Measurements from ENCODE around the gene ADAMTSL2.

ADAMTSL2 gene

DNA sequence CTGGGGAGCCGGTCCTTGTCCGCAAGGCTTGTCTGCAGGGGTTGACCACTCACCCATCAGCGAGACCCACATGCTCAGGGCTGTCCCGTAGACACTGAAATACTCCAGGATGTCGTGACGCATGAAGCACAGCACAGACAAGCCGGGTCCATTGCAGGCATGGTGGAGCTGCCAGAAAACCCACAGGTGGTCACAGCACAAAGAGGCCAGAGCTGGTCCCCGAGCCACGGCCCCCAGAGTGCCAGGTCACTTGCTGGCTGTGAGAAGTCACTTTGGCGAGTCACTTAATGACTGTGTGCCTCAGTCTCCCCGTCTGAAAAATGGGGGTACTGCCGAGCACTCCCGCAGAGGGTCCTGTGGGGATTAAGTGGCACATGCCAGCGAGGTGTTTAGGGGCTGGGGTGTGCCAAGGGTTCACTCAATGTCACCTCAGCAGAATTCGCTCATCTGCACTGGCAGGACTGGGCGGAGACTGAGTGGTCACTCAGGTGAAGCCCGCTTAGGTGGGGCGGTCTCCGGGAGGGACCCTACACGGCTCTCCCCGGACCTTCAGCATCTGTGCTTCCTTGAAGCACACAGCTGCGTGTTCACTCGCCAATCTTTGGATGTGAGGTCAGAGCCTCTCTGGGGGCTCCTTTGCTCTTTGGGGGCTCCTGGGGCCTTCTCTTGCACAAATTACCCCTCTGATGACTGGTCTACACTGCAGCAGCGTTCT is 14.2 kb upstream of the ADAMTSL2 start:
- no peak overlapping the region for H3K4me3 ChIP-seq (ENCODE audit: low read depth, low read length)
- DNase-seq (ENCODE audit: low read depth), result no peak
- TF ChIP-seq, protein P1, sequence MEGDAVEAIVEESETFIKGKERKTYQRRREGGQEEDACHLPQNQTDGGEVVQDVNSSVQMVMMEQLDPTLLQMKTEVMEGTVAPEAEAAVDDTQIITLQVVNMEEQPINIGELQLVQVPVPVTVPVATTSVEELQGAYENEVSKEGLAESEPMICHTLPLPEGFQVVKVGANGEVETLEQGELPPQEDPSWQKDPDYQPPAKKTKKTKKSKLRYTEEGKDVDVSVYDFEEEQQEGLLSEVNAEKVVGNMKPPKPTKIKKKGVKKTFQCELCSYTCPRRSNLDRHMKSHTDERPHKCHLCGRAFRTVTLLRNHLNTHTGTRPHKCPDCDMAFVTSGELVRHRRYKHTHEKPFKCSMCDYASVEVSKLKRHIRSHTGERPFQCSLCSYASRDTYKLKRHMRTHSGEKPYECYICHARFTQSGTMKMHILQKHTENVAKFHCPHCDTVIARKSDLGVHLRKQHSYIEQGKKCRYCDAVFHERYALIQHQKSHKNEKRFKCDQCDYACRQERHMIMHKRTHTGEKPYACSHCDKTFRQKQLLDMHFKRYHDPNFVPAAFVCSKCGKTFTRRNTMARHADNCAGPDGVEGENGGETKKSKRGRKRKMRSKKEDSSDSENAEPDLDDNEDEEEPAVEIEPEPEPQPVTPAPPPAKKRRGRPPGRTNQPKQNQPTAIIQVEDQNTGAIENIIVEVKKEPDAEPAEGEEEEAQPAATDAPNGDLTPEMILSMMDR (conservative IDR thresholded peaks at IDR 0.05; ENCODE audit: low read depth, low read length), result no peak

DNA sequence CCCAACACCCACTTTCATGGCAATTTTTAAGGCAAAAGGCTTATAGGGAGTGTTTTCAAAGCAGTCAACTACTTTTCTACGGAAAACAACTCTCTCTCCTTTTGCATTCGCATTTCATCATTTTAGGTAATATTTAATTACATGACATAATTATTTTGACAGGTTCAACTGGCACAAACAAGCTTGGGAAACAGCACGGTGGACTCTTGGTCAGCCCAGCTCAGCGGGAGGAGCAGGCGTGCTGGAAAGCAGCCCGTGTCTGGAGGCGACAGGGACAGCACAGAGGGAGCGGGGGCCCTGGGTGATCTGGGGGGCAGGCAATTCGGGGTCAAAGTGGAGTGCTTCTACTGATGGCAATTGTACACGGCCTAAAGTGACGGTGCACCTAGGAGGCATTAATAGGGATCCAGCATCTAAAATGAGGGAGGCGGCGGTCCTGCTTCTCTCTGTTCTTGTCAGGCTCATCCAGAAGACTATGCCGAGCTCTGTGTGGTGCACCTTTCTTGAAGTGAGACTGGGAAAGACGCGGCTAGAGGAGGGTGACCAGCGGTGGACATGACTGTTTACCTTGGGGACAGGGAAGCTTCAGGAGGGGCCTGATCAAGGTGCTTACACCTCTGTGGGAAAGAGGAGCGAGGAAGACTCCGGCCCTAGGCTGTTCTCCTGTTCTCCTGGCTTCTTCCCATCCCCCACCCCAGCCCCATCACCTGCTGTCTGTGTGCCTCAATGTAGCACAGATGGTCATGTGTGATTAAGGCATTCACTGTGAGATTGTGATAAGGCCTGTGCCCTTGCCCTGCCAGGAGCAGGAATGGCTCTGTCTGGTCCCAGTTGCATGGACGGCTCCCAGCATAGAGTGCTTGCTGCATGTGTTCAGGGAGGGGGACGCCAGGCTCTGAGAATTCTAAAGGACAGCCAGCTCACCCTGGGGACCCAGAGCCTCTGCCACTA is 13.1 kb upstream of the ADAMTSL2 start:
- no peak for DNase-seq (ENCODE audit: low read depth)
- H3K4me3 ChIP-seq (ENCODE audit: low read depth, low read length), result no peak overlapping the region
- TF ChIP-seq, protein P1 (conservative IDR thresholded peaks at IDR 0.05; ENCODE audit: low read depth, low read length), result no peak

DNA sequence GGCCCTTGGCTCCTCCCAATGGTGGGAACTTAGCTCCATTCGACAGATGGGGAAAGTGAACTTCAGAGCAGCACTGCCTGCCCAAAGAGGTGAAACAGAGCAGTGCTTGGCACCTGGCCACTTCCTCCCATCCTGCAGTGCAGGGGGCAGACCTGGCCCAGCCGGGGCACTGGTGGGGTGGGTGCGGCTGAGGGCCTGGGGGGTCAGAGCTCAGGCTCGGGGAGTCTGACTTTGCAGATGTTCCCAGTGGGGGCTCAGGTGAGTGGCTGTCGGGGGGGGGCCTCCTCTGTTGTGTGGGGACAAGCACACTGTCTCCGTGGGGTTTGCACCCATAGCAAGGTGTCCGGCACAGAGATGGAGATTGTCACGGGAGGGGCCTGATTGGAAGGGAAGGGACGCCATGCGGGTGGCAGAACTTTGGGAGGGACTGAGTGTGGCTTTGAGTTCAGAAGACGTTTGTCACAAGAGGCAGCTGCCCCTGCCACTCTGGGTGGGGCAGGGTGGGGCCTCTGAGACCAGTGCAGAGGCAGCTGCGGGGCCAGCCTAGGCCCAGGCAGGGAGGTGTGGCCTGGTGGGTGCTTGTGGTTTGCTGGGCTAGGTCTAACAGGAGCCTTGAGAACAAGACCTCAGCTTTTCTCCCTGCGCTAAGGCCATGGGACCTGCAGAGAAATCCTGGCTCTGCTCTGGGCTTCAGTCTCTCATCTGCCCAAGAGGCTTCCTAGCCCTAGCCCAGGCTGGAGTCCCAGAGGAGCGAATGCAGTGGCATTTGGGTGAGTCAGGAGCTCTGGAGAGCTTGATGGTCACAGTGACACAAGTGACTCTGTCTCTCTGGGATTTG is 12.2 kb upstream of the ADAMTSL2 start:
- DNase-seq (ENCODE audit: low read depth), result no peak
- H3K4me3 ChIP-seq (ENCODE audit: low read depth, low read length), result no peak overlapping the region
- TF ChIP-seq, protein P1 (conservative IDR thresholded peaks at IDR 0.05; ENCODE audit: low read depth, low read length), result no peak

DNA sequence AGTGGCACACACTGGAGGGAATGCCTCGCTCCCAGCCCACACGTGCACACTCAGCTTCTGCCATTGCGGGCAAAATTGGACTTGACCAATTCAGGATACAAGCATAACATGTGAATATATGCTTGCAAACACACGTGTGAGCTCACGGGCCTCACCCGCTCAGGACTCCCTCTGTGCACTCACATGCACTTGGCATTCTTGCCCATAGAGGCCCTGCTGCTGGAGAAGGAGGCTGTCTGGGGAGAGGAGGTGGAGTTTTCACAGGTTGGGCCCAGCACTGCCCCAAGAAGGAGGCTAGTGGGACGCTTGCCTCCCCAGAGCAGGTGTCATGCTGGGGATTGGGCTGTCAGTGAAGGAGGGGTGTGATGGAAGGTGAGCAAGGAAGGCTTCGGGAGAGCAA is 11.4 kb upstream of the ADAMTSL2 start:
- H3K4me3 ChIP-seq (ENCODE audit: low read depth, low read length), result no peak overlapping the region
- TF ChIP-seq, protein P1 (conservative IDR thresholded peaks at IDR 0.05; ENCODE audit: low read depth, low read length), result no peak
- no peak for DNase-seq (ENCODE audit: low read depth)

DNA sequence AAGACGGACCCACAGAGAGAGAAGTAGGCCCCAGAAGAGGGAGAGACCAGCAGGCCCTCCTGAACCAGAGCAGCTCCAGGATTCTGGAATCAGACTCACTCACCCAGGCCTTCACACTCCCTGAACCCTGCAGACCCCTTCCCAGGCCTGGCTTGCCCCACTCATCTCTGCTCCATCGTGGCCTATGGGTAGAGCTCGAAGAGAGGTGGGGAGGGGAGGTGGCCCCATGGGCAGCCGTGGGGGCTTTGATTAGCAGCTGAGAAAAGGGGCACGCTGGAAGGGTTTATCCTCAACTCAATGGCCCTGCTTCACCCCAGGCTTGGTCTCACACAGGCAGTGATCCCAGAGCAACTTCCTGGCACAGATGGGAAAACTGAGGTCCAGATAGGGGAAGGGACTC is 10.4 kb upstream of the ADAMTSL2 start:
- DNase-seq (ENCODE audit: low read depth), result no peak
- TF ChIP-seq, protein P1 (conservative IDR thresholded peaks at IDR 0.05; ENCODE audit: low read depth, low read length), result no peak
- H3K4me3 ChIP-seq (ENCODE audit: low read depth, low read length), result no peak overlapping the region

DNA sequence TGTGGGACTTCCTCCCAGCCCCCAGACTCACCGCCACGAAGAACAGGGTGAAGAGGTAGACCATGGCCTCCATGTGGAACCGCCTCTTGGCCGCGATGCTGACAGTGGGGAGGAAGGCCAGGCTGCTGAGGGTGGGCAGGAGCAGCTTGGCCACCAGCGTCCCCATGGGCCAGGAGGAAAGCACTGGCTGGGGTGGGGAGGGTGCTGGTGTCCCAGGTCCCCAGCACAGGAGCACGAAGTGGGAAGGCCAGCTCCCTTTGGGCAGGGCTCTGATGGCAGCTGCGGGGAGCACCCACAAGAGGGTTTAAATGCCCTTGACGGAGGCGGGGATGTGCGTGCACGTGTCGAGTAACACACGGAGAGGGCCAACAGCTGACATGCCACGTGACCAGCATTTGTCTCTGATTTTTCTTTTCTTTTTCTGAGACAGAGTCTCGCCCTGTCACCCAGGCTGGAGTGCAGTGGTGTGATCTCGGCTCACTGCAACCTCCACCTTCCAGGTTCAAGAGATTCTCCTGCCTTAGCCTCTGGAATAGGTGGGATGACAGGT is 9.8 kb upstream of the ADAMTSL2 start, which contains the start of gene MYMK:
Gene MYMK, minus strand, starts transcription at position 281 of the 550 bp plus-strand sequence. Its CDS starts 115 bp downstream, at position 166.
- TF ChIP-seq, protein P1 (conservative IDR thresholded peaks at IDR 0.05; ENCODE audit: low read depth, low read length), result no peak
- H3K4me3 ChIP-seq (ENCODE audit: low read depth, low read length), result no peak within 1 kb of the TSS
- DNase-seq (ENCODE audit: low read depth), result no peak

All from choroid plexus epithelial cell (primary cell).